Heart left ventricle (tissue), 16 donors: ENCODE data around the gene MPZL1. TPM values are rescaled to one million over a fixed set of nuclear protein-coding genes. Genes with fewer than 3 reads are reported as not detected.

Experiments used
- ATAC-seq, 4 donors: fragments of 200-7000 bp; cut with Tn5 transposase; one replicate each; pipeline ENCODE4 v1.9.1; 2020 to 2022; ENCODE audit warnings: moderate library complexity in 4 of 4, mild to moderate bottlenecking in 3 of 4, moderate number of reproducible peaks in 1 of 4
- DNase-seq, 5 donors: peaks; one replicate each; pipeline ENCODE4 v3.0.0-alpha.2; 2020
- H3K27ac ChIP-seq, 12 donors: fragments of 200-600 bp; sonication (generic) in 4 of 12; one replicate each; pipeline versions ENCODE4 v1.5.0 to v1.8.0; 2016 to 2022; ENCODE audit warnings: mild to moderate bottlenecking in 2 of 12
- H3K27me3 ChIP-seq, 9 donors: fragments of 200-600 bp; sonication (generic) in 2 of 9; one replicate each; pipeline versions ENCODE4 v1.5.1 to v1.8.0; 2016 to 2022; ENCODE audit warnings: mild to moderate bottlenecking in 3 of 9
- H3K36me3 ChIP-seq, 9 donors: fragments of 200-600 bp; sonication (generic) in 2 of 9; one replicate each; pipeline versions ENCODE4 v1.5.0 to v1.8.0; 2018 to 2022; ENCODE audit warnings: mild to moderate bottlenecking in 2 of 9
- H3K4me1 ChIP-seq, 12 donors: fragments of 200-600 bp; sonication (generic) in 4 of 12; one replicate each; pipeline versions ENCODE4 v1.5.0 to v1.8.0; 2016 to 2022; ENCODE audit warnings: mild to moderate bottlenecking in 3 of 12
- H3K4me3 ChIP-seq, 12 donors: fragments of 200-600 bp; sonication (generic) in 4 of 12; one replicate each; pipeline versions ENCODE4 v1.5.0 to v1.8.0; 2017 to 2022; ENCODE audit warnings: mild to moderate bottlenecking in 9 of 12, moderate library complexity in 4 of 12
- H3K9me3 ChIP-seq, 12 donors: fragments of 200-600 bp; sonication (generic) in 4 of 12; one replicate each; pipeline versions ENCODE4 v1.5.0 to v1.8.0; 2016 to 2022; ENCODE audit warnings: mild to moderate bottlenecking in 1 of 12
- CTCF ChIP-seq, 12 donors: fragments of 200-600 bp; sonication (generic) in 4 of 12; IDR thresholded peaks; one replicate each; pipeline versions ENCODE4 v1.5.0 to v1.8.0; 2018 to 2022; ENCODE audit warnings: antibody characterized with exemption in 12 of 12, mild to moderate bottlenecking in 5 of 12
- POLR2A ChIP-seq, 2 donors: fragments of 450-650 bp; IDR thresholded peaks; one replicate each; pipeline ENCODE4 v1.6.1; 2017; ENCODE audit warnings: antibody characterized with exemption in 2 of 2, mild to moderate bottlenecking in 2 of 2, moderate library complexity in 2 of 2
- WGBS, 4 donors: extraction: QIAGEN DNeasy Blood & Tissue Kit in 2 of 4; methylation state at CpG; one replicate each; pipeline versions ENCODE4 v1.1.5 to v1.1.7; 2013 to 2018; 5-methylcytosine and 5-hydroxymethylcytosine counted together
- intact Hi-C, 10 donors: fragments of 100-400 bp; cut with DNase I; formaldehyde crosslinking; loops; one replicate each; pipeline versions ENCODE4 v1.11.1 to v1.14.2; 2022
- polyA plus RNA-seq, 2 donors: library from polyadenylated mRNA; stranded (reverse); fragments of 200-250 nt; gene quantifications; one replicate each; pipeline ENCODE4 v1.2.3, GENCODE V29; 2013
- total RNA-seq, 9 donors: library from RNA; depleted of rRNA in 2 of 9; stranded (reverse); fragments of >200 nt in 2 of 9; fragmentation: NEBNext Ultra II Directional in 3 of 9; extraction: Animal tissue kit (Norgen Biotek cat#: 25700) in 3 of 9; gene quantifications; one replicate each; pipeline versions ENCODE4 v1.1.0 to v1.2.4, GENCODE V29; 2016 to 2023
- donor health status: ischemic (EF 13 %, LVEDD 7.1; RV severe dilation, severe dysfunction).
- donor health status: healthy with polysubstance abuse.
- donor health status: DM: no; HTN: yes; CAD: no.
- donor health status: DM: no; HTN: no; CAD: no.
- donor health status: ischemic (EF 25% LVEDD 6.9; RV normal size, moderate dysfunction).
- donor health status: ischemic (EF 25% LVEDD 5.7; RV mildly dilated, moderate dysfunction).
- donor health status: healthy.
- donor health status: DM: yes; HTN: yes; CAD: no.
- donor health status: ischemic (EF 35%, LVEDD 5.7; RV mildly dilated, moderate dysfunction).
- donor health status: nonischemic (EF 11% LVEDD 7.7; RV severe dilation, severe dysfunction).
- donor health status: DM: yes; HTN: yes; CAD: no.
- donor health status: PGD.
- donor health status: ischemic (EF 29% LVEDD 5.4; RV normal size, mild dysfunction).
- donor health status: nonischemic (EF 23%, LVEDD 6.1; RV moderate dilation, normal function).

Gene MPZL1
- total and polyA plus RNA-seq, 11 donors, result 7.0 to 56.3 (median 29.4) TPM

DNA sequence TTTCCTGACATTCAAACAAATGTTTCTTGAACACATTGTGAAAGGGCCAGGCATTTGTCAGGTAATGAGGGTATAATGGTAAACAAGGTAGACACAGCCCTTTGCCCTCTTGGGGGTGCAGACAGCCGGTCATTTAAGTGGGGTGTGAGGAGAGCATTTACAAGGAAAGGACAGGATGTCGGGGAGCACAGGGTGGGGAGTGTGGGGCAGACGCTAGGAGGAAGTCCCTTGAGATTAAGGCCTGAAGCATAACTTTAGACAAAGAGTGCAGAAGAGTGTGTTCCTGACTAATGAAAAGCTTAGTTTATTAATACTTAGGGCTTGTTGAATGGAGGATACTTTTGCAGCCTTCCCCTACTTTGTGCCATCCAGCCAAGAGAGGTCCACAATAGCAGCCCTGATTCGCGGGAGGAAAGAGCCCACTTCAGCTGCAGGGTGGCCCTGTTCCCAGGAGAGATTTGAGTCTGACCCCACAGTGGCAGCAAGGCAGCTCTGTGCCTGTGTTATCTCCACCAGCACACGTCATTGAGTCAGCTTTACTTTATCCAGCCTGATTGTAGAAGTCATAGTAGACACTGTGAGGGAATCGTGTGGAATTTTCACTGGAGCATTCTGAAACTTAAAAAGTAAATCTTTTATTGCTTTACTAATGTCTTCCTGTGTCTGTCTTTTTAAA lies 35.1 kb downstream of the MPZL1 start:
- Histone ChIP-seq H3K27me3 (no peaks in the 10 kb centered on the region), H3K4me1 (peaks cover 5 to 62% (median 38%) of the 10 kb centered on the region in 12 donors), H3K27ac (peak overlapping the region in 7 of 12 donors; percentile 11 to 52 (median 18)), H3K4me3 (no peak overlapping the region), H3K9me3 (no peaks in the 10 kb centered on the region), H3K36me3 (no peaks in the 10 kb centered on the region)
- DNase-seq, result peak in 4 of 5 donors; percentile 44 to 74 (median 59)
- TF ChIP-seq POLR2A (IDR thresholded peaks at IDR 0.05) (no peak), CTCF (IDR thresholded peaks at IDR 0.05) (no peak)
- intact Hi-C loops, result loop anchor here in 1 of 10 donors (5.0 kb wide), 1 partner anchor 35 kb away; no protein-coding TSS in a partner anchor
- ATAC-seq, result peak; percentile 86 to 98 (median 92)
- 28 to 33% (median 29%) methylated on average over 7 of the region's 7 CpGs for WGBS, 4 donors

DNA sequence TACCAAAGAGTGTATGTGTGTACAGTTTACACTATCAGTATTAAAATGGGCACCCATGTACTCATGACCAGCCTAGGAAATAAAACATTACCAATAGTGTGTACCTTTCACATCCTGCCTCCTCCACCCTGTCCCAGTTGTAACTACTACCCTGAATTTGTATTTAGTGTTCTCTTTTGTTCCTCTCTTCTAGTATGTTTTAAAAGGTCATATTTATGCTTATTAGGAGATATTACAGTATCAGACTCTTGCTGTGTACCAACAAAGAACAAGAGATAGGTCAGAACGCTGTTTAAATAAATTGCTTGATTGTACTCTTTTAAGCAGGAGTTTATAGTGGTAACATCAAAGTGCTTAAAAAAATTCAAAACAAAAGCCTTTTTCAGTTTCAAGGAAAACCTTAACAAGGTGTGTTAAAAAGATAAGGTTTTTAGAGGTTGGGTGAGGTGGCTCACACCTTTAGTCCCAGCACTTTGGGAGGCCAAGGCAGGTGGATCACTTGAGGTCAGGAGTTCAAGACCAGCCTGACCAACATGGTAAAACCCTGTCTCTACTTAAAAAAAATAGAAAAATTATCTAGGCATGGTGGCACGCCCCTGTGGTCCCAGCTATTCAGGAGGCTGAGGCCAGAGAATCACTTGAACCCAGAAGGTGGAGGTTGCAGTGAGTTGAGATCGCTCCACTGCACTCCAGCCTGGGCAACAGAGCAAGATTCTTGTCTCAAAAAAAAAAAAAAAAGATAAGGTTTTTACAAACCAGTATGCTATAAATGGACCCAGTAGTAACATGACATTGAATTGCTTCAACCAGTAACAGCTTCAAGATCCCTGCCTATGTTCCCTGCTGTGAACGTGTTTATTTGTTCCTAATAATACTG lies 35.9 kb downstream of the MPZL1 start:
- TF ChIP-seq CTCF (IDR thresholded peaks at IDR 0.05), result no peak
- no peak for TF ChIP-seq POLR2A (IDR thresholded peaks at IDR 0.05)
- Histone ChIP-seq H3K4me3 (no peak overlapping the region), H3K27ac (peak overlapping the region in 7 of 12 donors; percentile 12 to 52 (median 28)), H3K36me3 (no peaks in the 10 kb centered on the region), H3K27me3 (no peaks in the 10 kb centered on the region), H3K9me3 (no peaks in the 10 kb centered on the region), H3K4me1 (peaks cover 5 to 60% (median 34%) of the 10 kb centered on the region in 12 donors)
- intact Hi-C loops, result loop anchor here in 1 of 10 donors (5.0 kb wide), 1 partner anchor 35 kb away; no protein-coding TSS in a partner anchor
- DNase-seq (no peak), ATAC-seq (peak in 2 of 4 donors; percentile 4 to 29)
- 84 to 93% (median 89%) methylated on average over 4 of the region's 4 CpGs for WGBS, 4 donors

DNA sequence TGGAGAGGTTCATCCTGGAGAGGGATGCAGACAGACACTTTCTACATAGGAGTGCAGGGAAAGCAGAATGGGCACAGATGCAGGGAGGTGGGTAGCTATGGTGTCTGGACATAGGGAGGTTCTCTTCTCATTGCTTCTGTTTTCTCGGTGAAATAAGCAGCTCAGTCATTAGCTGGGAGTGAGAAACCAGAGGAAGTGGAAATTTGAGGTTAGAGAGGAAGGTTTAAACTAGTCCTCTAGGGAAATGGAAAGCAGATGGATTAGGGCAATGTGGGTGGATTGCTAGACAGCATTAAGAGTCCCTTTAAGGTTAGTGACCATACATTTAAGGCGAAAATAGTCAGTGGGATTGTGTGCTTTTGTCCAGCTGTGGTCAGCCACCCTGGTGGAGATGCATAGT lies 39.6 kb downstream of the MPZL1 start:
- TF ChIP-seq POLR2A (IDR thresholded peaks at IDR 0.05) (no peak), CTCF (IDR thresholded peaks at IDR 0.05) (no peak)
- intact Hi-C loops, result loop anchor here in 1 of 10 donors (5.0 kb wide), 1 partner anchor 36 kb away; no protein-coding TSS in a partner anchor
- Histone ChIP-seq H3K36me3 (peaks cover 0 to 11% (median 8%) of the 10 kb centered on the region in 9 donors), H3K4me3 (no peak overlapping the region), H3K27ac (no peak overlapping the region), H3K27me3 (no peaks in the 10 kb centered on the region), H3K9me3 (no peaks in the 10 kb centered on the region), H3K4me1 (peaks cover 4 to 59% (median 25%) of the 10 kb centered on the region in 12 donors)
- ATAC-seq, result no peak
- WGBS, 4 donors, result 44 to 54% (median 46%) methylated on average over 2 of the region's 2 CpGs
- DNase-seq, result no peak
